CD14-positive monocyte (primary cell): ENCODE measurements around the gene GNG8. TPM values are rescaled to one million over a fixed set of nuclear protein-coding genes. Genes with fewer than 3 reads are reported as not detected.

ENCODE experiments used
- DNase-seq, 3 donors: peaks; one replicate each; pipeline ENCODE4 v3.0.0-alpha.2; 2011 to 2022
- H2AFZ ChIP-seq: 2 replicates; pipeline ENCODE4 v1.6.0; 2012; ENCODE audit warnings: mild to moderate bottlenecking, low read depth, low read length, inconsistent platforms; ENCODE audit not compliant: insufficient read depth, poor library complexity, severe bottlenecking
- H3K27ac ChIP-seq, 2 donors: 1 replicate in 1 of 2; 2 replicates in 1 of 2; pipeline ENCODE4 v1.5.1; 2012 to 2013; ENCODE audit warnings: low read length in 2 of 2, control low read depth in 1 of 2, inconsistent platforms in 1 of 2, low read depth in 1 of 2, mild to moderate bottlenecking in 1 of 2
- H3K27me3 ChIP-seq, 2 donors: one replicate each; pipeline versions ENCODE4 v1.6.0 to v1.6.1; 2011 to 2013; ENCODE audit warnings: low read length in 2 of 2; ENCODE audit not compliant: control insufficient read depth in 2 of 2, insufficient read depth in 2 of 2
- H3K36me3 ChIP-seq, 2 donors: replicated peaks in 1 of 2; 1 replicate in 1 of 2; 2 replicates in 1 of 2; pipeline versions ENCODE4 v1.5.1 to v1.6.1; 2012 to 2013; ENCODE audit warnings: low read length in 2 of 2, control low read depth in 1 of 2, inconsistent platforms in 1 of 2, mild to moderate bottlenecking in 1 of 2; ENCODE audit not compliant: insufficient read depth in 2 of 2, control insufficient read depth in 1 of 2
- H3K4me1 ChIP-seq, 2 donors: 1 replicate in 1 of 2; 2 replicates in 1 of 2; pipeline versions ENCODE4 v1.5.1 to v1.6.1; 2012 to 2013; ENCODE audit warnings: low read length in 2 of 2, control low read depth in 1 of 2, inconsistent platforms in 1 of 2, mild to moderate bottlenecking in 1 of 2, moderate library complexity in 1 of 2; ENCODE audit not compliant: insufficient read depth in 2 of 2, control insufficient read depth in 1 of 2
- H3K4me2 ChIP-seq: replicated peaks from 2 replicates; pipeline ENCODE3; 2012; ENCODE audit warnings: low read length, moderate library complexity, mild to moderate bottlenecking; ENCODE audit not compliant: poor library complexity, severe bottlenecking; ENCODE audit errors: extremely low read depth
- H3K4me3 ChIP-seq, 3 experiments: fragments of 200-600 bp in 1 of 3; sonication (generic) in 1 of 3; replicated peaks in 1 of 3; 1 replicate in 2 of 3; 2 replicates in 1 of 3; pipeline ENCODE4 v1.5.1; 2011 to 2013; ENCODE audit warnings: low read length in 3 of 3, mild to moderate bottlenecking in 3 of 3, control low read depth in 2 of 3, low read depth in 2 of 3, inconsistent platforms in 1 of 3, moderate library complexity in 1 of 3
- H3K79me2 ChIP-seq: 2 replicates; pipeline ENCODE4 v1.6.0; 2012; ENCODE audit warnings: mild to moderate bottlenecking, control low read depth, inconsistent platforms, low read length, moderate library complexity; ENCODE audit not compliant: insufficient read depth
- H3K9ac ChIP-seq: 2 replicates; pipeline ENCODE4 v1.6.0; 2017; ENCODE audit warnings: low read length, mild to moderate bottlenecking; ENCODE audit not compliant: insufficient read depth, poor library complexity, severe bottlenecking
- H3K9me3 ChIP-seq, 2 donors: replicated peaks in 1 of 2; 1 replicate in 1 of 2; 2 replicates in 1 of 2; pipeline versions ENCODE4 v1.5.1 to v1.6.1; 2012 to 2013; ENCODE audit warnings: low read length in 2 of 2, control low read depth in 1 of 2; ENCODE audit not compliant: control insufficient read depth in 1 of 2, insufficient read depth in 1 of 2
- H4K20me1 ChIP-seq: 2 replicates; pipeline ENCODE4 v1.6.0; 2012; ENCODE audit warnings: mild to moderate bottlenecking, low read length, control low read depth, moderate library complexity; ENCODE audit not compliant: insufficient read depth
- H3K27ac Mint-ChIP-seq, 7 donors: one replicate each; pipeline ENCODE4 v1.8.0; 2020; ENCODE audit warnings: mild to moderate bottlenecking in 7 of 7, mixed read lengths in 7 of 7, moderate library complexity in 6 of 7, inconsistent platforms in 2 of 7
- H3K27me3 Mint-ChIP-seq, 3 donors: one replicate each; pipeline ENCODE4 v1.8.0; 2021 to 2022; ENCODE audit warnings: low read depth in 3 of 3, mild to moderate bottlenecking in 3 of 3, mixed read lengths in 3 of 3, moderate library complexity in 3 of 3, inconsistent platforms in 1 of 3
- H3K36me3 Mint-ChIP-seq, 2 donors: one replicate each; pipeline ENCODE4 v1.8.0; 2020; ENCODE audit warnings: mixed read lengths in 2 of 2, inconsistent platforms in 1 of 2, mild to moderate bottlenecking in 1 of 2
- H3K4me1 Mint-ChIP-seq: one replicate; pipeline ENCODE4 v1.8.0; 2020; ENCODE audit warnings: mild to moderate bottlenecking, mixed read lengths
- H3K4me3 Mint-ChIP-seq, 2 donors: one replicate each; pipeline ENCODE4 v1.8.0; 2020; ENCODE audit warnings: mild to moderate bottlenecking in 2 of 2, mixed read lengths in 2 of 2, moderate library complexity in 1 of 2
- H3K9me3 Mint-ChIP-seq, 7 donors: one replicate each; pipeline ENCODE4 v1.8.0; 2020 to 2022; ENCODE audit warnings: mixed read lengths in 7 of 7, mild to moderate bottlenecking in 6 of 7, moderate library complexity in 6 of 7, inconsistent platforms in 2 of 7
- WGBS: methylation state at CpG from one replicate; pipeline ENCODE4 v1.1.5; 2013; ENCODE audit warnings: missing lambda C conversion rate; ENCODE audit not compliant: insufficient coverage; 5-methylcytosine and 5-hydroxymethylcytosine counted together
- intact Hi-C, 2 donors: fragments of 100-400 bp; cut with micrococcal nuclease; formaldehyde crosslinking; loops; one replicate each; pipeline versions ENCODE4 v1.15.0 to v1.15.1; 2023
- polyA plus RNA-seq, 3 donors: library from polyadenylated mRNA; depleted of rRNA in 1 of 3; unstranded in 2 of 3; stranded (reverse) in 1 of 3; fragments of 300-500 nt in 2 of 3; fragments of >200 nt in 1 of 3; fragmentation: Illumina TruSeq in 2 of 3; gene quantifications; 1 replicate in 2 of 3; 2 replicates in 1 of 3; pipeline ENCODE4 v1.2.3, GENCODE V29; 2012 to 2021
- TF ChIP-seq, protein P1 (sequence below): fragments of 200-600 bp; IDR thresholded peaks from one replicate; pipeline ENCODE4 v1.8.0; 2022; ENCODE audit warnings: antibody characterized with exemption, mild to moderate bottlenecking

Gene GNG8
- polyA plus RNA-seq, 3 donors, result not detected

- intact Hi-C loops, result no loop called here
- Mint-ChIP-seq H3K27me3 (peaks cover 3 to 5% (median 3%) of the 10 kb centered on the region in 3 donors), H3K4me3 (no peak overlapping the region), H3K9me3 (peaks cover 0 to 6% (median 0%) of the 10 kb centered on the region in 7 donors), H3K36me3 (no peaks in the 10 kb centered on the region), H3K4me1 (peaks cover 7% of the 10 kb centered on the region), H3K27ac (no peak overlapping the region)
- no peak overlapping the region for H3K4me3 ChIP-seq
- H2AFZ ChIP-seq, result no peak overlapping the region
- no peak overlapping the region for H3K9ac ChIP-seq
- no CpG with 5 or more reads among the region's 3 CpGs for WGBS
- H3K9me3 ChIP-seq, result no peaks in the 10 kb centered on the region
- H4K20me1 ChIP-seq, result no peaks in the 10 kb centered on the region
- TF ChIP-seq, protein P1, sequence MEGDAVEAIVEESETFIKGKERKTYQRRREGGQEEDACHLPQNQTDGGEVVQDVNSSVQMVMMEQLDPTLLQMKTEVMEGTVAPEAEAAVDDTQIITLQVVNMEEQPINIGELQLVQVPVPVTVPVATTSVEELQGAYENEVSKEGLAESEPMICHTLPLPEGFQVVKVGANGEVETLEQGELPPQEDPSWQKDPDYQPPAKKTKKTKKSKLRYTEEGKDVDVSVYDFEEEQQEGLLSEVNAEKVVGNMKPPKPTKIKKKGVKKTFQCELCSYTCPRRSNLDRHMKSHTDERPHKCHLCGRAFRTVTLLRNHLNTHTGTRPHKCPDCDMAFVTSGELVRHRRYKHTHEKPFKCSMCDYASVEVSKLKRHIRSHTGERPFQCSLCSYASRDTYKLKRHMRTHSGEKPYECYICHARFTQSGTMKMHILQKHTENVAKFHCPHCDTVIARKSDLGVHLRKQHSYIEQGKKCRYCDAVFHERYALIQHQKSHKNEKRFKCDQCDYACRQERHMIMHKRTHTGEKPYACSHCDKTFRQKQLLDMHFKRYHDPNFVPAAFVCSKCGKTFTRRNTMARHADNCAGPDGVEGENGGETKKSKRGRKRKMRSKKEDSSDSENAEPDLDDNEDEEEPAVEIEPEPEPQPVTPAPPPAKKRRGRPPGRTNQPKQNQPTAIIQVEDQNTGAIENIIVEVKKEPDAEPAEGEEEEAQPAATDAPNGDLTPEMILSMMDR, result no peak
- no peaks in the 10 kb centered on the region for H3K4me1 ChIP-seq
- H3K27ac ChIP-seq, result no peak overlapping the region
- no peaks in the 10 kb centered on the region for H3K36me3 ChIP-seq
- H3K27me3 ChIP-seq, result no peaks in the 10 kb centered on the region
- H3K4me2 ChIP-seq, result no peak overlapping the region
- no peak for DNase-seq
- H3K79me2 ChIP-seq, result no peaks in the 10 kb centered on the region
Observed at GRCh38 chr19:46587861-46588260, 48.1 kb downstream of the GNG8 start.

DNA sequence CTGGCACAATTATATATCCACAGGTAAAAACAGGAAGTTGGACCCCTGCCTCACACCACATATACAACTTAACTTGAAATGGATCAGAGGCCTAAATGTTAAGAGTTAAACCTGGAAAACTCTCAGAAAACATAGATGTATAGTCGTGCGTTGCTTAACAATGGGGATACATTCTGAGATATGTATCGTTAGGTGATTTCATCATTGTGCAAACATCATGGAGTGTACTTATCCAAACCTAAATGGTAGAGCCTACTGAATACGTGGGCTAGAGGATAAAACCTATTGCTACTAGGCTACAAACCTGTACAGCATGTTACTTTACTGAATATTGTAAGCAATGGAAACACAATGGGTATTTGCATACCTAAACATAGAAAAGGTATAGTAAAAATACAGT, 49.7 kb downstream of the GNG8 start:
- Mint-ChIP-seq H3K27ac (no peak overlapping the region), H3K4me3 (no peak overlapping the region), H3K9me3 (peaks cover 0 to 8% (median 3%) of the 10 kb centered on the region in 7 donors), H3K4me1 (no peaks in the 10 kb centered on the region), H3K36me3 (no peaks in the 10 kb centered on the region), H3K27me3 (peaks cover 3 to 8% (median 3%) of the 10 kb centered on the region in 3 donors)
- H3K27me3 ChIP-seq, result no peaks in the 10 kb centered on the region
- no peaks in the 10 kb centered on the region for H4K20me1 ChIP-seq
- intact Hi-C loops, result no loop called here
- no peak for DNase-seq
- no peak overlapping the region for H3K27ac ChIP-seq
- TF ChIP-seq, protein P1, result no peak
- no peak overlapping the region for H3K4me2 ChIP-seq
- no peaks in the 10 kb centered on the region for H3K9me3 ChIP-seq
- H2AFZ ChIP-seq, result no peak overlapping the region
- no peaks in the 10 kb centered on the region for H3K79me2 ChIP-seq
- WGBS, result 100% methylated on average over 1 of the region's 4 CpGs
- no peaks in the 10 kb centered on the region for H3K36me3 ChIP-seq
- H3K4me1 ChIP-seq, result no peaks in the 10 kb centered on the region
- no peak overlapping the region for H3K4me3 ChIP-seq
- no peak overlapping the region for H3K9ac ChIP-seq
